ENCODE measurements around the gene SHISA9.

The SHISA9 gene

DNA sequence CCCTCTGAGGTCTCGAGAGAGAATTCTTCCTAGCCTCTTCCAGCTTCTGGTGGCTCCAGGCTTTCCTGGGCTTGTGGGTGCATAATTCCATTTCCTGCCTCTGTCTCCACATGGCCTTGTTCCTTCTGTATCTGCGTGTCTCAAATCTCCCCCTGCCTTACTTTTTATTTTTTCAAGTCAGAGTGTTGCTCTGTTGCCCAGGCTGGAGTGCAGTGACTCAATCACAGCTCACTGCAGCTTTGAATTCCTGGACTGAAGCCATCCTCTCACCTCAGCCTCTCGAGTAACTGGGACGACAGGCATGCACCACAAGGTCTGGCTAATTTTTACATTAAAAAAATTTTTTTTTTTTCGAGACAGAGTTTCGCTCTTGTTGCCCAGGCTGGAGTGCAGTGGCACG is 120.6 kb downstream of the SHISA9 start:
- no peak for DNase-seq (ENCODE audit: low read depth, low spot score)

DNA sequence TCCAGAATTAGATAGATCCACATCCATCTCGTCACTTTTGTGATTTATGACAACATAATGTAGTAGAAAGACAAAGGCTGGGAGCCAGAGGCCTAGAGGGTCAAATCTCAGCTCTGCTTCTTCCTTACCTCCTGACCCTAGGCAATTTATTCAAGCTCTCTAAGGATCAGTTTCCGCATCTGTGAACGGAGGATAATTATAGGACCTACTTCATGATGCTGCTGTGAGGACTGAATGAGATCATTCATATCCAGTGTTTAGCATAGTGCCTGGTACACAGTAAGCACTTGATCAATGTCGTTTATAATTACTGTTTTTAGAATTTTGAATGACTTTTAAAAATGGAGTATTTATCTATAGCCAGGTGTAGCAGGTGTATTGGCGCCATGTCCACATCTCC is 128.4 kb downstream of the SHISA9 start:
- DNase-seq (ENCODE audit: low read depth, low spot score): no peak

- DNase-seq (ENCODE audit: low read depth, low spot score): no peak
Observed at GRCh38 chr16:13030769-13031168, 129.4 kb downstream of the SHISA9 start.

- no peak for DNase-seq (ENCODE audit: low read depth, low spot score)
Observed at GRCh38 chr16:13032911-13033310, 131.5 kb downstream of the SHISA9 start.

DNA sequence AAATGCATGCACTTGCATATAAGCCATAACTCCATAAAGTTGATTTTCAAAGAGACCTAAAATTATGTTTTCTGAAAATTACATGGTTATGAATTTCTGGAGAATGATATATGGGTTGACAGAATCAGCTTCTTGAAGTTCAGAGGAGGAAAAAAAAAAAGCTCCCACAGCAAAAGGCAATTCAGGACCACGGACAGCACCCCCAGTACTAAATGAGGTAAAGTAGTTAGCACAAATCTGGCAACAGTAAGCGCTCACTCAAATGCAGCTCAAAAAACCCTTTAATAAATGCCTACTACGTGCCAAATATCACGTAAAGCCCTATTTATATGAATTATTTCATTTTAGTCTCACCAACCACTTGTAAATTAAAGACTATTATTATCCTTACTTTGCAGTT is 135.2 kb downstream of the SHISA9 start:
- no peak for DNase-seq (ENCODE audit: low read depth, low spot score)

DNA sequence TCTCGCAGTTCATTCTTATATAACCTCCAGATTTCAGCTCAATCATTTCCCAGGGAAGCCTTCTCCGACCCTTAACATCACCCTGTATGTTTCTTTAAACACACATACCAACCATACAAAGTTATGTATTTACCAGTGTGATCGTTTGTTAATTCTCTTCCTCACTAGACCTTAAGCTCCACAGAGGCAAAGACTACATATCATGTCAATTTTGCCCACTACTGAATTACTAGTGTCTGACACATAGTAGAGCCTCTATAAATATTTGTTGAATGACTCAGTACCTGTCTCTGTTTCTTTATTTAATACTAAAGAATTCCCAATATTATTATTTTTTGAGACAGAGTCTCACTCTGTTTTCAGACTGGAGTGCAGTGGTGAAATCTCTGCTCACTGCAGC is 137.2 kb downstream of the SHISA9 start:
- DNase-seq (ENCODE audit: low read depth, low spot score): no peak

DNA sequence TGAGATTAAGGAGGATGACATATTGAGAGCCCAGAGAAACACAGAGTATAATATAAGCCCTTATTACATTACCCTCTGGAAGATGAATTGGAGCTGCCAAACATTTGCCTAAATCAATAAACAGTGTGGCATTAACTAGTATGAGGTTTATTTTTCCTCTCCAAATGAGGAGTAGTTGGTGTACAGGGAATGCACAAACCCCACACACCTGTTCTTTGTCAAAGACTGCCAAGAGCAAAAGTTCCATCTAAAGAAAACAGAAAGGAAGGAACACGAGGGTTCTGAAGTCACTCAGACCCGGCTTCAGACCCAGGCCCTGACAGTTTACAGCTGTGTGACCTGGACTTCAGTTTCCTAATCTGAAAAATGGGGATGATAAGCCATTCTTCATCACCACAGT is 138.1 kb downstream of the SHISA9 start:
- DNase-seq (ENCODE audit: low read depth, low spot score): no peak

DNA sequence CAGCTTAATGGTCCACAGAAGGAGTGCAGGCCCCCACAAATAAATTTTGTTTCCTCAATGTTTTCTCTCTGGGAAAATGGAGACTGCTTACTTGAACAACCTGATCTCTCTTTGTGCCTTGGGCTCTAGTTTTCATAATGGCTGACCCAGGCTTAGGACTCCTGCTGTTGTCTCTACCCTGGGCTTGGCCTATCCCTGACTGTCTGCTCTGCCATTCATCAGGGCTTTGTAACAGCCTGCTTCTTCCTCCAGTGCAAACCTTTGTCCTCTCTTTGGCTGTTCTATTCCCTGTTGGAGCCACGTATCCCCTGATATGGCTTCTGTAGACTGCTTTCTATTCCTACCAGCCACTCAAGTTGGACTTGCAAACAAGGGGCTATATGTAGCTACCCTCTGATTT is 139.8 kb downstream of the SHISA9 start:
- no peak for DNase-seq (ENCODE audit: low read depth, low spot score)

- no peak for DNase-seq (ENCODE audit: low read depth, low spot score)
Observed at GRCh38 chr16:13041646-13042290, 140.4 kb downstream of the SHISA9 start.

GRCh38 chr16:13042291-13042685 is 140.9 kb downstream of the SHISA9 start:
- no peak for DNase-seq (ENCODE audit: low read depth, low spot score)

GRCh38 chr16:13046061-13046821 is 144.8 kb downstream of the SHISA9 start:
- no peak for DNase-seq (ENCODE audit: low read depth, low spot score)

- DNase-seq (ENCODE audit: low read depth, low spot score): no peak
Observed at GRCh38 chr16:13047276-13047675, 145.9 kb downstream of the SHISA9 start.

- DNase-seq (ENCODE audit: low read depth, low spot score): no peak
Observed at GRCh38 chr16:13049688-13050087, 148.3 kb downstream of the SHISA9 start.

- no peak for DNase-seq (ENCODE audit: low read depth, low spot score)
Observed at GRCh38 chr16:13052431-13052830, 151.0 kb downstream of the SHISA9 start.

- no peak for DNase-seq (ENCODE audit: low read depth, low spot score)
Observed at GRCh38 chr16:13055480-13055879, 154.1 kb downstream of the SHISA9 start.

DNA sequence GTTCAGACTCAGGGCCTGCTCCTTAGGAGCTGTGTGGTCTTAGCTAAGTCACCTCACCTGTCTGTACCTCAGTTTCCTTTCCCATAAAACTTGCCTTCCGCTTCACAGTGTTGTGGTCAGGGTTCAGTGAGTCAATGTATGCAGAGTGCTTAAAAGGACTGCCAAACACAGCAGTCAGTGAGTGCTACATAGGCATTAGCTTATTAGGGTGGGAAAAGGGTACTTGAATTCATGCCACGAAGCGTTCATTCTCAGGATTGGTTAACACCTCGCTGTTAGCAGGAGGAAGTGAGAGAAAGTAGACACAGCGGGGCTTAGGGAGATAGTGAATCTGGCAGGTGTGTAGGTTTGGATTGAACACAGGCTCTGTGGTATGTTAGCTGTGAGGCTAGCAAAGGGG is 155.2 kb downstream of the SHISA9 start:
- no peak for DNase-seq (ENCODE audit: low read depth, low spot score)

DNA sequence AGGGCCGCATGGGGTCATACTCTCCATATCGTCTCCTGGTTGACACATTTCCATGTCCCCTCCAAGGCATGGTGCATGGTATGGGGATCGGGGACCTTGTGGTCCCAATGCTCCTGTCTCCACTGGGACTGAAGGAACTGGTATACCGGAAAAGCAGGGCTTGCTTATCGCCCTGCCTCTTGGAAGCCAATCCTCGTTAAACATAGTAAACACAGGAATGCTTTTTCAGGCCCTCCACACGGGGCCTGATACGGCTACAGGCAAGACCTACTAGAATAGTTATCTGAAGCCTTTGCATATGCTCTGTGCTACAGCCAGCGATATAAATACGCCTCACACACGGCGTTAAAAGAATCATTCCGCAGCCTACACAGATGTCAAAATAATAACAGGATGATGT is 159.5 kb downstream of the SHISA9 start:
- no peak for DNase-seq (ENCODE audit: low read depth, low spot score)

GRCh38 chr16:13061691-13062090 is 160.3 kb downstream of the SHISA9 start:
- no peak for DNase-seq (ENCODE audit: low read depth, low spot score)

GRCh38 chr16:13062219-13062618 is 160.8 kb downstream of the SHISA9 start:
- no peak for DNase-seq (ENCODE audit: low read depth, low spot score)

GRCh38 chr16:13063457-13063856 is 162.1 kb downstream of the SHISA9 start:
- DNase-seq (ENCODE audit: low read depth, low spot score): no peak

- no peak for DNase-seq (ENCODE audit: low read depth, low spot score)
Observed at GRCh38 chr16:13064821-13065220, 163.4 kb downstream of the SHISA9 start.

DNA sequence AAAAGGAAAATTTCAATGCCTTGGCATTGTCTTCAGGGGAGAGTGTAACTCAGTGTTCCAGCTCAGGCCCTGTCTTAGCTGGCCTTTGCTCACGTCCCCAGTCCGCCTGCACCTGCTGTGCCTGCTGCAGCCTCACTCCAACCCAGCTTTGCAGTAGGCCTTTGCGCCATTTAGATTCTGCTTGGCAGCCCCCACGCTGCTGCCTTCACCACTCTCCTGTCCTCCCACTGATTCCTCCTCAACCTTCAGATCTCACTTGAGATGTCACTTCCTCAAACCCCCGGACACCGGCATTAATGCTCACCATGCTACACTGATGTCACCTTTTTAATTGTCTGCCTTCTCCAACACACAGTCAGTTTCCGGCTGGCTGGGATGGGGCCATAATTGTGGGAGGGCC is 166.2 kb downstream of the SHISA9 start:
- no peak for DNase-seq (ENCODE audit: low read depth, low spot score)

- DNase-seq (ENCODE audit: low read depth, low spot score): no peak
Observed at GRCh38 chr16:13068912-13069583, 167.7 kb downstream of the SHISA9 start.

Measured in activated CD4-positive, CD25-positive, alpha-beta regulatory T cell treated with anti-CD3 and anti-CD28 coated beads, Interleukin-2, amount 50 U/mL, for 16 hours (primary cell).